Raji (cell line): ENCODE results near the gene MAP7D3.

Source experiments
- POLR2A ChIP-seq: IDR thresholded peaks from 2 replicates; pipeline ENCODE4 v1.6.1; 2011; ENCODE audit warnings: low read depth, low read length, control low read depth; ENCODE audit not compliant: insufficient read depth

Gene MAP7D3

GRCh38 chrX:136258951-136259350 lies 7.8 kb upstream of the MAP7D3 start:
- TF ChIP-seq POLR2A: no peak

DNA sequence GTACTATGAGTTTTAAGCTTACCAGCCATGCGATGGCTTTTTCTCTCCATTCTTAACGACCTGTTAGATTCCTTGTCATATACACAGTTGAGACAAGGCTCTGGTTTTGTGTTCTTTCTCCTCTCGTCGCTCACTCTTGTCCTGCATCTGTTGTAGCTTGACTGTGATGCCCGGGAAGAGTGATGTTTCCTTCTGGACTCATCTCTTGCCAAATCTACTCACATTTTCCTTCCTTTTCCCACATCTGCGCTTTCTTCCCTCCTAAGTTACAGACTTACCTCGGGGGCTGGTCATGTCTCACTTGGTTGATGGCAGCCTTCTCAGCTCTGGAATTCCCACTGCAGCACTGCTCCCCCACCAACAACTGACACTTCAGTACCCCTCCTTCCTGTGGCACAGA lies 4.8 kb upstream of the MAP7D3 start:
- no peak for TF ChIP-seq POLR2A

- no peak for TF ChIP-seq POLR2A
Observed at GRCh38 chrX:136255541-136255940, 4.3 kb upstream of the MAP7D3 start.

DNA sequence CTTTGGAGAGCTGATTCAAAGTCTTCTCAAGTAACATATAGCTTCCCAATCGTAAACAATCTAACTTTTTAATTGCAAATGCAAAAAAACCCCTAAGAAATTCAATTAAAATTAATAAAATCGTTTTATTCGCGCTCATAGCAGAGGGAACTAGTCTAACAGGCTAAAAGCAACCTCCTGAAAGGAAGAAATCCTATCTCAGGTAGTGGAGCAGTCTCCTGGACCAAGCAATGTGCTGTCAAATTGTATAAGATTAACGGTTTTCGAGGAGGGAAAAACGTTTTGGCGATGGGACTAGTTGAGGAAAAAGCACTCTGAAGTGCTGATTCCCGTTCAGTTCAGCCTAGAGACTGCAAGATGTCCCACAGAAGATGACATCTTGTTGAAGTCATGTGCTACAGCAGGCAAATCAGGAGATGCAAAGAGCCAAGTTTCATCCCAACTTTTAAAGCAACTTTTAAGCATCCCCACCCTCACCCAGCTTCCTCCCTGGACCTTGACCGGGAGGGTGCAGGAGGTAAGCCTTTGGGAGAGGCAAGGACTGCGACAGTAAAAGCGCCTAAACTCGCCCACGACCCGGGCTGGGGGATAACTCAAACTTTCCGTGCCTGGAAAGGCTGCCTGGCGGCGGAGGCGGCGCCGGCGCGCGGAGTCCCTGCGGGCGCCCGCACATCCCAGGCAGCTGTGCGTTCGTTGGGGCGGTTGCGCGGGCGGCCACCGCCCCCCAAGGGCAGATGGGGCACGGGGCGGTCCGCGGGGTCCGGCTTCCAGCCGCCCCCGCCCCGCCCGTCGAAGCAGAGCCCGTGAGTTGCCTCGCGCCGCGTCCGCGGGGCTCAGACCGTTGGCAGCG lies 784 bp downstream of the MAP7D3 start:
- TF ChIP-seq POLR2A: no peak

DNA sequence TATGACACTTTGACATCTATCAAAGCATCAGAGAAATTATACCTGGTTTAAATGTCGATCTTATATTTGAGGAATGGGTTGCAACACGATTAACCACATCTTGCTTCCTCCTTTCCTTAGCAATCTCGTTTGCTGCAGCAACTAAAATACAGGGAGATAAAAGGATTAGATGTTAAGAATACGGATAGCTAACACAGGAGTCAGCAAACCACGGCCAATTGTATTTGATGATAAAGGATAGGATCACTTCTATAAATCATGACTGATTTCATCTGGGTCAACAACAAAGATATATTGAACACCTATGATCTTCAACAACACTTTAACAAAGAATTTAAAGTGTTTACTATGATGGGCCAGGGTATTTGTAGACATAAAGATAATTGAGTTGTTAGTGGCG lies 5.0 kb downstream of the MAP7D3 start:
- TF ChIP-seq POLR2A: no peak

- TF ChIP-seq POLR2A: no peak
Observed at GRCh38 chrX:136237074-136237473, 14.1 kb downstream of the MAP7D3 start.

DNA sequence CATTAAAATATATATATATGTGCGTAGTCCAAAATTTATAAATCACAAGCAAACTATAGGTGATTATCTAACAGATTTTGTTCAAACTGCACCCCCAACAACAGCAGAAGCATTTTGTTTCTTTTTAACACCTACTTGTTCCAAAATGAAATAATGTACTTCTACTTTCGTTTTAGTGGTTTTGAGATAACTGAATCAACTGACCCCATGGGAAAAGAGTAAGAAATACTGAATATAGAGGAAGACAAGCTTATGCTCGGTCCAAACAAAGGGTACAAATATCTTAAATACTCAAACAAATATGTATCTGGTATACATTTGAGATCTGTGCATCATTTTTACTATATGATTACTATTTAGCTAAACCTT lies 22.4 kb downstream of the MAP7D3 start:
- TF ChIP-seq POLR2A: no peak

GRCh38 chrX:136227948-136228838 lies 23.0 kb downstream of the MAP7D3 start:
- no peak for TF ChIP-seq POLR2A

GRCh38 chrX:136227074-136227473 lies 24.1 kb downstream of the MAP7D3 start:
- no peak for TF ChIP-seq POLR2A

GRCh38 chrX:136221851-136222513 lies 29.2 kb downstream of the MAP7D3 start:
- no peak for TF ChIP-seq POLR2A

DNA sequence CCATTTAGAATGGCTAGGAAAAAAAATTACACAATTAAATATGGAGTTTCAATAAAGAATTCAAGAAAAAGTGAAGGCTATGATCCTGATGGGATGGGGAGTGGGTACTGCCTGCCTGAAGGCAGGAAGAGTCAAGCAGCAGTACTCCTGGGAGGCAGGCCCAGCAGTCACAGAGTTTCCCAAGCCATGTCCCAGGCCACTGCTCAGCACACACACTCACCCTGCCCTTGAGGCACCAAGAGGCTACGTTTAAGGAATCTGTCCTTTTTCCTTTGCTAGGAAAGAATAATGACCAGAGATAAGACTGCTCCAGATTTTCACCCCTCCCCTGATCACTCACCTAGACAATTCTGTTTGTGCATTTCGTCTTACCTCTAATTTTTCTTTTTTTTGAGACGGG lies 30.2 kb downstream of the MAP7D3 start:
- TF ChIP-seq POLR2A: no peak

- no peak for TF ChIP-seq POLR2A
Observed at GRCh38 chrX:136220540-136220939, 30.7 kb downstream of the MAP7D3 start.

GRCh38 chrX:136219893-136220292 lies 31.3 kb downstream of the MAP7D3 start:
- TF ChIP-seq POLR2A: no peak

- no peak for TF ChIP-seq POLR2A
Observed at GRCh38 chrX:136215559-136215958, 35.6 kb downstream of the MAP7D3 start.

- no peak for TF ChIP-seq POLR2A
Observed at GRCh38 chrX:136214551-136214950, 36.6 kb downstream of the MAP7D3 start.
